OCI-M1 (cell line): Measurements from ENCODE around the gene RPTOR.
A peak's percentile ranks its signal among the peaks of the same experiment; 100 is the strongest.

Source experiments
- DNase-seq: peaks from one replicate; lab custom pipeline; 2025; lab: John Stamatoyannopoulos, UW

Gene RPTOR

GRCh38 chr17:80930335-80931279 lies 386.0 kb downstream of the RPTOR start:
- no peak for DNase-seq

GRCh38 chr17:80931421-80932265 lies 387.0 kb downstream of the RPTOR start:
- no peak for DNase-seq

DNA sequence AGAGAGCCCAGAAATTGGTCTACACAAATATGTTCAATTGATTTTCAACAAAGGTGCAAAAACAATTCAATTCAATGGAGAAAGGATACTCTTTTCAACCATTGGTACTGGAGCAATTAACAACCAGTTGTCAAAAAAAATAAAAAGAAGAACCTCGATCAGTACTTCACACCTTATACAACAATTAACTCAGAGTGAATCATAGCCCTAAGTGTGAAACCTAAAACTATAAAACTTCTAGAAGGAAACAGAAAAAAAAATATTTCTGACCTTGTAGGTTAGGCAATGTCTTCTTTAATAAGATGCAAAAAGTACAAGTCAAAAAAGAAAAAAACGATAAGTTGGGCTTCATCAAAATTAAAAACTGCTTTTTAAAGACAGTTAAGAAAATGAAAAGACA lies 390.9 kb downstream of the RPTOR start:
- no peak for DNase-seq

DNA sequence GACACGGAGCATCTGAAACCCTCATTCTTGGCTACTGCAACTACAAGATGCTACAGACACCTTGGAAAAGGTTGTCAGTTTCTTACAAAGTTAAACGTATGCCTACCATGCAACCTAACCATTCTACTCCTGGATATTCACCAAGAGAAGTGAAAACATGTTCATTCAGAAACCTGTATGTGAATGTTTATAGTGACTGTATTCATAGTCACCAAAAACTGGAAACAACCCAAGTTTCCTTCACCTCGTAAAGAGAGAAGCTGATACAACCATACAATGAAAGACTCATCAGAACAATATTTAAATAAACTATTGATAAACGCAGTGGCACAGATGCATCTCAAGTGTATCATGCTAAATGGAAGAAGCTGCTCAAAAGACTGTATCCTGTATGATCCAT lies 391.6 kb downstream of the RPTOR start:
- DNase-seq = no peak

- no peak for DNase-seq
These were observed 392.1 kb downstream of the RPTOR start for GRCh38 chr17:80936723-80937122.

- DNase-seq = no peak
These were observed 393.1 kb downstream of the RPTOR start for GRCh38 chr17:80937462-80938381.

GRCh38 chr17:80938556-80938955 lies 393.9 kb downstream of the RPTOR start:
- peak; percentile 78 for DNase-seq

GRCh38 chr17:80939151-80940145 lies 394.8 kb downstream of the RPTOR start:
- no peak for DNase-seq

DNA sequence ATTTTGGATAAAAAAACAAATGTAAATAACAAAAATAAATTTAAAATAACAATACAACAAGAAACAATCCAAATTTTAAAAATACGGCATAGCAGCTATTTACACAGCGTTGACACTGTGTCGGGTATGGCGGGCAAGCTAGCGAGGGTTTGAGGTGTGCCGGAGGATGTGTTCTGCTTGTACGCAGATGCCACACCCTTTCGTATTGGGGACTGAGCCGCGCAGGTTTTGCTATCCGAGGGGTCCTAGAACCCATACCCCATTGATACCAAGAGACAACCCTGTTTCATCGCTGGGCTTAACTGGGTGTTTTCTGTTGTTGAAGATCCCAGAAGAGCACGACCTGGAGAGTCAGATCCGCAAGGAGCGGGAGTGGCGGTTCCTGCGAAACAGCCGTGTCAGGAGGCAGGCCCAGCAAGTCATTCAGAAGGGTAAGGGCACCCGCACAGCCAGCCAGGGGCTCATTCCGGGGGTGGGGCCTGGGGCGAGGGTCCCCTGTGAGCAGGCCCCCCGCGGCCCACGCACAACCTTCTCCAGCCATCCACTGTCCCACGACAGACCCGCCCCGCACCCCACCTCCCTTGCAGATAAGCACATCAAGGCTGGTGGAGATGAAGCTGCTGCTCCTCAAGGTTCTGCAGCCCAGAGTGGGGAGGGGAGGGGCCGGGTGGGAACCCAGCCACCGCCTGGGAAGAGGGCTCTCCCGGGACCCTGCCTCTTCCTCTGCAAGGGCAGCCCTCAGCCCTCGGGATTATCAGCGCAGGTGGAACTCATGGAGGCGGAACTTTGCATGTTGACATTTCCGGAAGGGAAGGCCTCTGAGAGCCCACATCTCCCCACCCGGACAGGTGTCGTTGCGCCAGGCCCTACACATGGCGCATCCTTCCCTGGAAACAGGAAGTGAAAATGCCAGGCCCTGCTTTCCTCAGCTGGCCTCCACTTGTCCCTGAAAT lies 395.8 kb downstream of the RPTOR start:
- DNase-seq = no peak

GRCh38 chr17:80941171-80941570 lies 396.5 kb downstream of the RPTOR start:
- DNase-seq = no peak

DNA sequence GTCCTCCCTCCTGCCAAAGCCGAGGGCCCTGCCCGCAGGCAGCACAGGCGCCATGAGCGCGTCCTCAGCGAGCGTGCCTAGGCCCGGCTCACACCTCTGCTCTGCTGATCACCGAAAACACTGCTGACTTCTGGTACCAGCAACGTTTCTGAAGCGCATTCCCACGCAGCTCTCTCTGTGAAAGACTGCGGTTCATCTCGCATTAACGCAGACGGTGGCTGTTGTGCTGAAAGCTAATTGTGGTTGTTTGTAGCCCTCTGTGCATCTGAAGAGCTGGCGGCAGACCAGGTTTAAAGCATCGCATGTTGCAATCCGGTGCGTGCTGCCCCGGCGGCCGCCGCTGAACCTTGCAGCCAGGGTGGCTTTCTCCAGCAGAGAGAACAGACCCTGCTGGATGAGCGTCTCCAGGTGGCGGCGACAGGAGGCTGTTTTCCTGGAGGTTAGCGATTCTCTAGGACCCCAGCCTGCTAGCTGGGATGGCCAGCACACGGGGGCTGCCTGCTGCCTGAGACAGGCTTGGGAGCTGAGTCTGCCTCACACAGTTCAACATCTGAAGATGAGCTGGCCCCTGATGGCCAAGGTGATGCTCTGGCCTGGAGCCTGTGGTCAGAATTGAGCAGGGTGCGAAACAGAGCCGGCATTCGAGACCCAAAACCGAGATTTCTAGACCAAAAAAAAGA lies 397.2 kb downstream of the RPTOR start:
- no peak for DNase-seq

- no peak for DNase-seq
These were observed 398.0 kb downstream of the RPTOR start for GRCh38 chr17:80942423-80943345.

GRCh38 chr17:80943346-80944145 lies 398.9 kb downstream of the RPTOR start:
- no peak for DNase-seq

- no peak for DNase-seq
These were observed 399.7 kb downstream of the RPTOR start for GRCh38 chr17:80944326-80944725.

DNA sequence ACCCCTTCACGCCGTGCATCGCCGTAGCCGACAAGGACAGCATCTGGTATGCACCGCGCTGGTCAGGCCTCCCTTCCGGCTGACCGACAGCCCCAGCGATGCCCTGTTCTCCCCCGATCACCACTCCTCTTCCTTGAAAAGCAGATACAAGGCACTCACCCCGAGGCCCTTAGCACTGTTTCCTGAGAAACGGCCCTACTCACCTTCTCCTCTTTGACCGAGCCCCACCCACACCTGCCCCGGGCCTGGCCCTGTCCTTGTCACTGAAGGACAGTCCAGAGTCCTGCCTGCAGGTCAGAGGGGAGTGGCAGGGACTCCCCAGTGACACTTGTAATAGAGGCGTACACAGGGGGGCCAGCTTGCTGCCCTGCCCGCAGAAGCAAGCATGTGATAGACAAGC lies 401.1 kb downstream of the RPTOR start:
- no peak for DNase-seq

DNA sequence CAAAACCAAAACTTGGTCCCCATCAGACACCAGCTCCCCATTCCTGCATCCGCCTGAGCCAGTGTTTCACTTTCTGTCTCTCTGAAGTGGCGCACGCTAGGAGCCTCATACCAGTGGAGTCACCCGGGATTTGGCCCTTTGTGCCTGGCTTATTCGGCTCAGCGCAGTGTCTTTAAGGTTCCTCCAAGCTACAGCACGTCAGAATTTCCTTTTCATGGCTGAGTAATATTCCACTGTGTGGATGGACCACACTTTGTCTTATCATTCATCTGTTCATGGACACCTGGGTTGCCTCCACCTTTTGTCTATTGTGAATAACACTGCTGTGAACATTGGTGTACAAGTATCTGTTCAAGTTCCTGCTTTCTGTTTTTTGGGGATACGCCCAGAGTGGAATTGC lies 401.8 kb downstream of the RPTOR start:
- no peak for DNase-seq
